Right lobe of liver (tissue), 4 donors: ENCODE measurements around the gene RXYLT1.
"Not testable (repeated sequence)": the region's sequence is repeated elsewhere in the genome, so short reads cannot be mapped to it uniquely, and the experiment has no call there.

ENCODE experiments used
- POLR2A ChIP-seq: fragments of 450-650 bp; IDR thresholded peaks from one replicate; pipeline ENCODE4 v1.6.1; 2017; ENCODE audit warnings: antibody characterized with exemption, mild to moderate bottlenecking
- TF ChIP-seq, protein P1 (sequence below), 4 donors: fragments of 200-600 bp in 3 of 4; fragments of 450-650 bp in 1 of 4; IDR thresholded peaks; one replicate each; pipeline versions ENCODE4 v1.5.1 to v1.8.0; 2016 to 2022; ENCODE audit warnings: antibody characterized with exemption in 4 of 4, mild to moderate bottlenecking in 2 of 4
- donor health status: DM: no; HTN: no; CAD: no.
- donor health status: DM: no; HTN: no; CAD: no.
- donor health status: DM: no; HTN: yes; CAD: no.

GRCh38 chr12:63842750-63843149 lies 63.0 kb downstream of the RXYLT1 start:
- TF ChIP-seq POLR2A = not testable (repeated sequence)
- TF ChIP-seq, protein P1, sequence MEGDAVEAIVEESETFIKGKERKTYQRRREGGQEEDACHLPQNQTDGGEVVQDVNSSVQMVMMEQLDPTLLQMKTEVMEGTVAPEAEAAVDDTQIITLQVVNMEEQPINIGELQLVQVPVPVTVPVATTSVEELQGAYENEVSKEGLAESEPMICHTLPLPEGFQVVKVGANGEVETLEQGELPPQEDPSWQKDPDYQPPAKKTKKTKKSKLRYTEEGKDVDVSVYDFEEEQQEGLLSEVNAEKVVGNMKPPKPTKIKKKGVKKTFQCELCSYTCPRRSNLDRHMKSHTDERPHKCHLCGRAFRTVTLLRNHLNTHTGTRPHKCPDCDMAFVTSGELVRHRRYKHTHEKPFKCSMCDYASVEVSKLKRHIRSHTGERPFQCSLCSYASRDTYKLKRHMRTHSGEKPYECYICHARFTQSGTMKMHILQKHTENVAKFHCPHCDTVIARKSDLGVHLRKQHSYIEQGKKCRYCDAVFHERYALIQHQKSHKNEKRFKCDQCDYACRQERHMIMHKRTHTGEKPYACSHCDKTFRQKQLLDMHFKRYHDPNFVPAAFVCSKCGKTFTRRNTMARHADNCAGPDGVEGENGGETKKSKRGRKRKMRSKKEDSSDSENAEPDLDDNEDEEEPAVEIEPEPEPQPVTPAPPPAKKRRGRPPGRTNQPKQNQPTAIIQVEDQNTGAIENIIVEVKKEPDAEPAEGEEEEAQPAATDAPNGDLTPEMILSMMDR (IDR thresholded peaks at IDR 0.05) = not testable (repeated sequence)
